Spleen (tissue), 7 donors: ENCODE results near the gene SUN1.

ENCODE experiments used
- CTCF ChIP-seq, 11 experiments: fragments of 200-600 bp in 7 of 11; fragments of 450-650 bp in 4 of 11; sonication (generic) in 4 of 11; IDR thresholded peaks in 8 of 11; conservative IDR thresholded peaks in 3 of 11; 1 replicate in 7 of 11; 2 replicates in 4 of 11; pipeline versions ENCODE4 v1.4.0 to v1.8.0; 2016 to 2021; ENCODE audit warnings: antibody characterized with exemption in 11 of 11, inconsistent platforms in 4 of 11, mild to moderate bottlenecking in 1 of 11
- POLR2A ChIP-seq, 3 donors: fragments of 450-650 bp; IDR thresholded peaks; one replicate each; pipeline ENCODE4 v1.5.1; 2017; ENCODE audit warnings: antibody characterized with exemption in 3 of 3, mild to moderate bottlenecking in 1 of 3
- POLR2AphosphoS5 ChIP-seq, 3 donors: sonication (generic); formaldehyde crosslinking; IDR thresholded peaks; one replicate each; pipeline ENCODE4 v1.5.1; 2017; ENCODE audit warnings: antibody characterized with exemption in 3 of 3
- donor health status: DM: no; HTN: no; CAD: no; lungs with moderate emphysema.
- donor health status: DM: no; HTN: no; CAD: no.
- donor health status: DM: no; HTN: no; CAD: no.

DNA sequence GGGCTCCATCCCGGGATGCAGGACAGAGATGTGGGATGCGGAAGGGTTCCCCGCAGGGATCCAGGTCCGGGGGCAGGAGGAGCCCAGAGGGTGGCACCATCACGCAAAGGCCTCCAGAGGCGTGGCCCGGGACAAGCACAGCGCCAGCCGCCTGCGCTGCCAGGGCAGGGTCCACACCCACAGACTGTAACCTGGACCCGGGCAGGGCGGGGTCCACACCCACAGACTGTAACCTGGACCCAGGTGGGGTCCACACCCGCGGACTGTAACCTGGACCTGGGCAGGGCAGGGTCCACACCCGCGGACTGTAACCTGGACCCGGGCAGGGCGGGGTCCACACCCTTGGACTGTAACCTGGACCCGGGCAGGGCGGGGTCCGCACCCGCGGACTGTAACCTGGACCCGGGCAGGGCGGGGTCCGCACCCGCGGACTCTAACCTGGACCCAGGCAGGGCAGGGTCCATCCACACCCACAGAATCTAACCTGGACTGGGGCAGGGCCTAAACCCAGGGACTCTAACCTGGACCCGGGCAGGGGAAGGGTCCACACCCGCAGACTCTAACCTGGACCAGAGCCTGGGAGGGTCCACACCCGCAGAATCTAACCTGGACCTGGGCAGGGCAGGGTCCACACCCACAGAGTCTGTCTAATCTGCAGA, 37.5 kb upstream of the SUN1 start:
- no peak for TF ChIP-seq CTCF (IDR thresholded peaks at IDR 0.05 in 8 of 11, conservative IDR thresholded peaks at IDR 0.05 in 3 of 11)
- no peak for TF ChIP-seq POLR2A (IDR thresholded peaks at IDR 0.05)
- TF ChIP-seq POLR2AphosphoS5 (IDR thresholded peaks at IDR 0.05): no peak
